Measurements from ENCODE around the gene LRRC51.

DNA sequence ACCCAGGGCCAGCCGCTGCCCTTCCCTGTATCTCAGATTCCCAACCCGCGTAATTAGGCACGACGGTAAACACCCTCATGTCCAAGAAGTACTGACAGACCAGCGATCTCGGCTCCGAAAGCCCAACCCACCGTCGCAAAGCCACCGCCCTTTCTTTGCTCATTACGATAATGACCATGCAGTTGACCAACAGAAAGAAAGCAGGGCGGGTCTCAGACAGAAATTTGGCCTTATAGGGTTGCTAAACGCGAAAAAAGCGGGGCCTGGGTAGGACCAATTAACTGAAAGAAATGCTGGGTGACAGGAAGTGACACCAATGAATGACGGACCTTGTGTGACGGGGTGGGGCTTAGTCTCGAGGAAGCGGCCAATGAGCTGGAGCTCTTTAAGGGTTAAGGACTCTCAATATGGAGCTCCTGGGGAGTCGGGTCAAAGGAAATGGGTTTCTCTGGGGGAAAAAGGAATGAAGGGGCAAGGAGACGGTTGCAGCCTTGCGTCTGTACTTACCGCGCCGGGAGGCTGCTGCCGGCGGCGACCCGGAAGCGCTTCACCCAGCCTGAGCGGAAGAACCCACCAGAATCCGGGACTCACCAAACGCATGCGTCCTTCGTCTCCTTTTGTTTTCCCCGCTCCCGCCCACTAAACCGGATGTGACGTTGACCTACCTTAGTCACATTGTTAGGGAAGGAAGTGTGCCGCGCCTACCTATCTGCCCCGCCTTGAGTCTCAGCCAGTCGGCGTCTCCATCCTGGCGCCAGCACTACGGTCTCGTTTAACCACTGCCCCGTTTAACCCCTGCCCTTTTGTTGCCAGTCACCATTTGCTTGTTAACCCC is 31.7 kb downstream of the LRRC51 start, which contains the start of gene ANAPC15:
- TF ChIP-seq NFE2L2 (IDR thresholded peaks at IDR 0.05; ENCODE audit: low read depth, low read length) (peak; percentile 13; the same call in 1 of the 2 replicates), SMC3 (IDR thresholded peaks at IDR 0.05; ENCODE audit: low read depth, low read length) (no peak), RFX5 (IDR thresholded peaks at IDR 0.05; ENCODE audit: low read depth, low read length) (no peak), POLR2A (IDR thresholded peaks at IDR 0.05; ENCODE audit: low read depth, low read length) (peak; percentile 83), RAD21 (IDR thresholded peaks at IDR 0.05; ENCODE audit: low read length) (no peak), CEBPB (IDR thresholded peaks at IDR 0.05; ENCODE audit: low read depth, low read length) (peak; percentile 50), MXI1 (IDR thresholded peaks at IDR 0.05; ENCODE audit: borderline replicate concordance, low read depth, low read length) (peak; percentile 74), RCOR1 (IDR thresholded peaks at IDR 0.05; ENCODE audit: insufficient replicate concordance, low read length) (no peak), CHD1 (IDR thresholded peaks at IDR 0.05; ENCODE audit: low read depth, low read length) (no peak)
- TF ChIP-seq, protein P1, sequence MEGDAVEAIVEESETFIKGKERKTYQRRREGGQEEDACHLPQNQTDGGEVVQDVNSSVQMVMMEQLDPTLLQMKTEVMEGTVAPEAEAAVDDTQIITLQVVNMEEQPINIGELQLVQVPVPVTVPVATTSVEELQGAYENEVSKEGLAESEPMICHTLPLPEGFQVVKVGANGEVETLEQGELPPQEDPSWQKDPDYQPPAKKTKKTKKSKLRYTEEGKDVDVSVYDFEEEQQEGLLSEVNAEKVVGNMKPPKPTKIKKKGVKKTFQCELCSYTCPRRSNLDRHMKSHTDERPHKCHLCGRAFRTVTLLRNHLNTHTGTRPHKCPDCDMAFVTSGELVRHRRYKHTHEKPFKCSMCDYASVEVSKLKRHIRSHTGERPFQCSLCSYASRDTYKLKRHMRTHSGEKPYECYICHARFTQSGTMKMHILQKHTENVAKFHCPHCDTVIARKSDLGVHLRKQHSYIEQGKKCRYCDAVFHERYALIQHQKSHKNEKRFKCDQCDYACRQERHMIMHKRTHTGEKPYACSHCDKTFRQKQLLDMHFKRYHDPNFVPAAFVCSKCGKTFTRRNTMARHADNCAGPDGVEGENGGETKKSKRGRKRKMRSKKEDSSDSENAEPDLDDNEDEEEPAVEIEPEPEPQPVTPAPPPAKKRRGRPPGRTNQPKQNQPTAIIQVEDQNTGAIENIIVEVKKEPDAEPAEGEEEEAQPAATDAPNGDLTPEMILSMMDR (conservative IDR thresholded peaks at IDR 0.05; ENCODE audit: low read depth, low read length): no peak
- TF ChIP-seq, protein P2, sequence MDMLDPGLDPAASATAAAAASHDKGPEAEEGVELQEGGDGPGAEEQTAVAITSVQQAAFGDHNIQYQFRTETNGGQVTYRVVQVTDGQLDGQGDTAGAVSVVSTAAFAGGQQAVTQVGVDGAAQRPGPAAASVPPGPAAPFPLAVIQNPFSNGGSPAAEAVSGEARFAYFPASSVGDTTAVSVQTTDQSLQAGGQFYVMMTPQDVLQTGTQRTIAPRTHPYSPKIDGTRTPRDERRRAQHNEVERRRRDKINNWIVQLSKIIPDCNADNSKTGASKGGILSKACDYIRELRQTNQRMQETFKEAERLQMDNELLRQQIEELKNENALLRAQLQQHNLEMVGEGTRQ (IDR thresholded peaks at IDR 0.05; ENCODE audit: low read depth, low read length): 0 out of 2 replicates have a peak, but pooled peaks have one; percentile 13
